H9 (cell line): ENCODE results near the gene BTBD18. TPM values are rescaled to one million over a fixed set of nuclear protein-coding genes. Genes with fewer than 3 reads are reported as not detected.

Source experiments
- DNase-seq: peaks from one replicate; pipeline ENCODE4 v3.0.0-alpha.2; 2017
- H2AFZ ChIP-seq: one replicate; pipeline ENCODE4 v1.6.1; 2013; ENCODE audit warnings: mild to moderate bottlenecking, low read length, control low read depth, moderate library complexity
- H2AK5ac ChIP-seq: 2 replicates; pipeline ENCODE4 v1.6.1; 2013; ENCODE audit warnings: low read length, control low read depth, mixed read lengths; ENCODE audit not compliant: insufficient read length
- H2BK120ac ChIP-seq: one replicate; pipeline ENCODE4 v1.6.1; 2013; ENCODE audit warnings: low read depth, mild to moderate bottlenecking, low read length, control low read depth, inconsistent platforms; ENCODE audit not compliant: poor library complexity, severe bottlenecking
- H2BK12ac ChIP-seq: 2 replicates; pipeline ENCODE4 v1.6.1; 2013; ENCODE audit warnings: low read length, control low read depth, mixed read lengths, low read depth; ENCODE audit not compliant: insufficient read length
- H2BK15ac ChIP-seq: 2 replicates; pipeline ENCODE4 v1.6.1; 2013; ENCODE audit warnings: low read depth, low read length, control low read depth
- H2BK20ac ChIP-seq: one replicate; pipeline ENCODE4 v1.6.1; 2013; ENCODE audit warnings: low read depth, mild to moderate bottlenecking, low read length, control low read depth, inconsistent platforms; ENCODE audit not compliant: poor library complexity, severe bottlenecking
- H2BK5ac ChIP-seq: 2 replicates; pipeline ENCODE4 v1.6.1; 2013; ENCODE audit warnings: low read length, control low read depth, mixed read lengths; ENCODE audit not compliant: insufficient read length
- H3K14ac ChIP-seq: 2 replicates; pipeline ENCODE4 v1.6.1; 2013; ENCODE audit warnings: low read length, control low read depth; ENCODE audit not compliant: insufficient read depth
- H3K18ac ChIP-seq: 2 replicates; pipeline ENCODE4 v1.6.1; 2013; ENCODE audit warnings: low read depth, mild to moderate bottlenecking, mixed read lengths, low read length, control low read depth; ENCODE audit not compliant: insufficient read length
- H3K23ac ChIP-seq: 2 replicates; pipeline ENCODE4 v1.6.1; 2013; ENCODE audit warnings: low read length, control low read depth, mixed read lengths, low read depth; ENCODE audit not compliant: insufficient read length
- H3K23me2 ChIP-seq: 2 replicates; pipeline ENCODE4 v1.6.1; 2013; ENCODE audit warnings: low read depth, mild to moderate bottlenecking, mixed read lengths, low read length, control low read depth; ENCODE audit not compliant: insufficient read length, poor library complexity, severe bottlenecking
- H3K27ac ChIP-seq: 2 replicates; pipeline ENCODE4 v1.5.1; 2013; ENCODE audit warnings: low read length, control low read depth, mixed read lengths, low read depth; ENCODE audit not compliant: insufficient read length
- H3K27me3 ChIP-seq: 2 replicates; pipeline ENCODE4 v1.6.1; 2013; ENCODE audit warnings: low read length, control low read depth, inconsistent platforms; ENCODE audit not compliant: insufficient read depth
- H3K4ac ChIP-seq: 2 replicates; pipeline ENCODE4 v1.6.1; 2013; ENCODE audit warnings: low read depth, mild to moderate bottlenecking, control low read depth, inconsistent platforms, low read length, moderate library complexity
- H3K4me1 ChIP-seq: 2 replicates; pipeline ENCODE4 v1.6.1; 2013; ENCODE audit warnings: low read length, control low read depth, inconsistent platforms; ENCODE audit not compliant: insufficient read depth
- H3K4me2 ChIP-seq: 2 replicates; pipeline ENCODE4 v1.6.1; 2013; ENCODE audit warnings: low read length, control low read depth, mixed read lengths; ENCODE audit not compliant: insufficient read length, insufficient read depth
- H3K56ac ChIP-seq: 2 replicates; pipeline ENCODE4 v1.6.1; 2013; ENCODE audit warnings: low read depth, mild to moderate bottlenecking, mixed read lengths, low read length, control low read depth; ENCODE audit not compliant: insufficient read length
- H3K79me1 ChIP-seq: 2 replicates; pipeline ENCODE4 v1.6.1; 2013; ENCODE audit warnings: low read depth, mild to moderate bottlenecking, moderate library complexity, low read length, control low read depth, inconsistent platforms; ENCODE audit not compliant: insufficient read depth, poor library complexity, severe bottlenecking
- H3K79me2 ChIP-seq: 2 replicates; pipeline ENCODE4 v1.6.1; 2013; ENCODE audit warnings: low read length, control low read depth, inconsistent platforms; ENCODE audit not compliant: insufficient read depth
- H3K9ac ChIP-seq: 2 replicates; pipeline ENCODE4 v1.6.1; 2013; ENCODE audit warnings: low read length, control low read depth, mixed read lengths; ENCODE audit not compliant: insufficient read length; ENCODE audit errors: extremely low read depth
- H3K9me3 ChIP-seq: one replicate; pipeline ENCODE4 v1.6.1; 2013; ENCODE audit warnings: low read depth, low read length, inconsistent platforms; ENCODE audit not compliant: control insufficient read depth
- H3T11ph ChIP-seq: one replicate; pipeline ENCODE4 v1.6.1; 2013; ENCODE audit warnings: mild to moderate bottlenecking, low read length, control low read depth, inconsistent platforms
- H4K20me1 ChIP-seq: one replicate; pipeline ENCODE4 v1.6.1; 2013; ENCODE audit not compliant: control insufficient read depth, insufficient read length, insufficient read depth
- H4K5ac ChIP-seq: 2 replicates; pipeline ENCODE4 v1.6.1; 2013; ENCODE audit warnings: low read depth, mild to moderate bottlenecking, mixed read lengths, low read length, control low read depth; ENCODE audit not compliant: insufficient read length
- H4K8ac ChIP-seq: replicated peaks from 2 replicates; pipeline ENCODE4 v1.6.1; 2013; ENCODE audit warnings: low read length, control low read depth, mixed read lengths, low read depth; ENCODE audit not compliant: insufficient read length
- H4K91ac ChIP-seq: 2 replicates; pipeline ENCODE4 v1.6.1; 2013; ENCODE audit warnings: low read depth, mild to moderate bottlenecking, moderate library complexity, mixed read lengths, low read length, control low read depth; ENCODE audit not compliant: insufficient read length
- H3K27ac Mint-ChIP-seq, 3 experiments: 2 replicates in 2 of 3; 3 replicates in 1 of 3; pipeline ENCODE4 v1.8.0; 2020 to 2021; ENCODE audit warnings: mixed read lengths in 3 of 3, mild to moderate bottlenecking in 1 of 3, moderate library complexity in 1 of 3
- H3K27me3 Mint-ChIP-seq: 2 replicates; pipeline ENCODE4 v1.8.0; 2021; ENCODE audit warnings: low read depth, mild to moderate bottlenecking, moderate library complexity, mixed read lengths
- H3K36me3 Mint-ChIP-seq, 3 experiments: 2 replicates in 2 of 3; 3 replicates in 1 of 3; pipeline ENCODE4 v1.8.0; 2020 to 2021; ENCODE audit warnings: low read depth in 3 of 3, mixed read lengths in 3 of 3; ENCODE audit not compliant: insufficient read depth in 1 of 3
- H3K4me1 Mint-ChIP-seq, 2 experiments: 2 replicates each; pipeline ENCODE4 v1.8.0; 2020; ENCODE audit warnings: mixed read lengths in 2 of 2
- H3K4me3 Mint-ChIP-seq, 2 experiments: 2 replicates in 1 of 2; 3 replicates in 1 of 2; pipeline ENCODE4 v1.8.0; 2020 to 2021; ENCODE audit warnings: mild to moderate bottlenecking in 2 of 2, mixed read lengths in 2 of 2, moderate library complexity in 1 of 2
- H3K9me3 Mint-ChIP-seq, 2 experiments: 2 replicates in 1 of 2; 3 replicates in 1 of 2; pipeline ENCODE4 v1.8.0; 2020; ENCODE audit warnings: mild to moderate bottlenecking in 2 of 2, mixed read lengths in 2 of 2, moderate library complexity in 1 of 2
- CTCF ChIP-seq: fragments of 200-600 bp; sonication (generic); conservative IDR thresholded peaks from 3 replicates; pipeline ENCODE4 v1.8.0; 2021; ENCODE audit warnings: antibody characterized with exemption, mild to moderate bottlenecking
- WGBS: extraction: QIAGEN DNeasy Blood & Tissue Kit; methylation state at CpG from one replicate; pipeline ENCODE4 v1.1.7; 2013; ENCODE audit warnings: missing lambda C conversion rate, low lambda C conversion rate, mixed read lengths; ENCODE audit not compliant: insufficient read length; ENCODE audit errors: extremely low coverage; 5-methylcytosine and 5-hydroxymethylcytosine counted together
- total RNA-seq: library from RNA; stranded (reverse); gene quantifications from 2 replicates; pipeline ENCODE4 v1.2.1, GENCODE V29; 2021

BTBD18 gene
- total RNA-seq, 1 experiment from 2014 or later, result not detected

GRCh38 chr11:57792060-57792541 is 40.5 kb upstream of the BTBD18 start:
- no peak overlapping the region for H2BK20ac ChIP-seq
- WGBS, result no CpG with 5 or more reads among the region's 7 CpGs
- H3K4me2 ChIP-seq, result no peak overlapping the region
- no peak overlapping the region for H2AK5ac ChIP-seq
- H3K4me1 Mint-ChIP-seq, result peaks cover 27 to 33% of the 10 kb centered on the region in 2 experiments
- no peak overlapping the region for H4K91ac ChIP-seq
- no peak overlapping the region for H2BK5ac ChIP-seq
- H3K27ac ChIP-seq, result no peak overlapping the region
- H2BK15ac ChIP-seq, result no peak overlapping the region
- H3K27me3 Mint-ChIP-seq, result no peaks in the 10 kb centered on the region
- no peak overlapping the region for H3K14ac ChIP-seq
- DNase-seq, result no peak
- no peak overlapping the region for H3K56ac ChIP-seq
- peaks cover 18% of the 10 kb centered on the region for H3K79me1 ChIP-seq
- no peak overlapping the region for H2AFZ ChIP-seq
- peaks cover 9% of the 10 kb centered on the region; the same call in 1 of the 2 replicates for H3K4me1 ChIP-seq
- H4K20me1 ChIP-seq, result no peaks in the 10 kb centered on the region
- H3K36me3 Mint-ChIP-seq, result peaks cover 24 to 58% (median 57%) of the 10 kb centered on the region in 3 experiments
- H3K23ac ChIP-seq, result no peak overlapping the region
- no peak overlapping the region for H3K4ac ChIP-seq
- H3K9me3 Mint-ChIP-seq, result no peaks in the 10 kb centered on the region
- H3K27ac Mint-ChIP-seq, result peak overlapping the region; percentile 4 to 69 (median 63); a peak in 6 of 7 replicates
- no peak overlapping the region for H4K8ac ChIP-seq
- no peaks in the 10 kb centered on the region for H3K9me3 ChIP-seq
- no peak overlapping the region for H3K4me3 Mint-ChIP-seq
- H4K5ac ChIP-seq, result no peak overlapping the region
- no peak overlapping the region for H3T11ph ChIP-seq
- no peak for TF ChIP-seq CTCF
- H3K27me3 ChIP-seq, result no peaks in the 10 kb centered on the region
- H2BK120ac ChIP-seq, result no peak overlapping the region
- H3K79me2 ChIP-seq, result peaks cover 25% of the 10 kb centered on the region; the same call in 1 of the 2 replicates
- H3K9ac ChIP-seq, result no peak overlapping the region
- H2BK12ac ChIP-seq, result no peak overlapping the region
- H3K18ac ChIP-seq, result no peak overlapping the region
- no peaks in the 10 kb centered on the region for H3K23me2 ChIP-seq
